GM21723 (cell line): ENCODE results near the gene PBX3.

ENCODE experiments used
- ATAC-seq: cut with Tn5 transposase; IDR thresholded peaks from one replicate; pipeline ENCODE4 v1.9.1; 2021; ENCODE audit warnings: mild to moderate bottlenecking, moderate library complexity; ENCODE audit not compliant: unreplicated experiment

The PBX3 gene

GRCh38 chr9:125856331-125856730, 109.2 kb downstream of the PBX3 start:
- ATAC-seq: no peak

- ATAC-seq: no peak
These were observed 114.4 kb downstream of the PBX3 start for GRCh38 chr9:125861405-125862058.

GRCh38 chr9:125863923-125864322, 116.8 kb downstream of the PBX3 start:
- no peak for ATAC-seq

GRCh38 chr9:125867751-125868415, 120.7 kb downstream of the PBX3 start:
- ATAC-seq: no peak

GRCh38 chr9:125878164-125878631, 131.0 kb downstream of the PBX3 start:
- ATAC-seq: no peak

- no peak for ATAC-seq
These were observed 133.9 kb downstream of the PBX3 start for GRCh38 chr9:125881042-125881441.

- no peak for ATAC-seq
These were observed 136.5 kb downstream of the PBX3 start for GRCh38 chr9:125883565-125884217.

- ATAC-seq: no peak
These were observed 137.0 kb downstream of the PBX3 start for GRCh38 chr9:125884218-125884595.

- ATAC-seq: no peak
These were observed 138.3 kb downstream of the PBX3 start for GRCh38 chr9:125885405-125886034.

GRCh38 chr9:125886365-125886764, 139.2 kb downstream of the PBX3 start:
- ATAC-seq: no peak

- ATAC-seq: no peak
These were observed 140.0 kb downstream of the PBX3 start for GRCh38 chr9:125887172-125887571.

GRCh38 chr9:125888211-125888610, 141.0 kb downstream of the PBX3 start:
- ATAC-seq: no peak

GRCh38 chr9:125889112-125889475, 141.9 kb downstream of the PBX3 start:
- no peak for ATAC-seq

- ATAC-seq: no peak
These were observed 142.6 kb downstream of the PBX3 start for GRCh38 chr9:125889476-125890419.

- no peak for ATAC-seq
These were observed 143.7 kb downstream of the PBX3 start for GRCh38 chr9:125890826-125891225.

GRCh38 chr9:125893277-125893676, 146.1 kb downstream of the PBX3 start:
- ATAC-seq: no peak

GRCh38 chr9:125894566-125894965, 147.4 kb downstream of the PBX3 start:
- no peak for ATAC-seq

- ATAC-seq: no peak
These were observed 149.2 kb downstream of the PBX3 start for GRCh38 chr9:125896404-125896803.

GRCh38 chr9:125896964-125897363, 149.8 kb downstream of the PBX3 start:
- ATAC-seq: no peak

GRCh38 chr9:125897481-125897880, 150.3 kb downstream of the PBX3 start:
- no peak for ATAC-seq

- no peak for ATAC-seq
These were observed 155.0 kb downstream of the PBX3 start for GRCh38 chr9:125902214-125902613.
